LNCAP (cell line): ENCODE data around the gene AGTPBP1.

Source experiments
- TF ChIP-seq, protein P1 (sequence below): fragments of 450-650 bp; IDR thresholded peaks from 2 replicates; pipeline ENCODE4 v1.5.1; 2017; ENCODE audit warnings: mild to moderate bottlenecking

Gene AGTPBP1

DNA sequence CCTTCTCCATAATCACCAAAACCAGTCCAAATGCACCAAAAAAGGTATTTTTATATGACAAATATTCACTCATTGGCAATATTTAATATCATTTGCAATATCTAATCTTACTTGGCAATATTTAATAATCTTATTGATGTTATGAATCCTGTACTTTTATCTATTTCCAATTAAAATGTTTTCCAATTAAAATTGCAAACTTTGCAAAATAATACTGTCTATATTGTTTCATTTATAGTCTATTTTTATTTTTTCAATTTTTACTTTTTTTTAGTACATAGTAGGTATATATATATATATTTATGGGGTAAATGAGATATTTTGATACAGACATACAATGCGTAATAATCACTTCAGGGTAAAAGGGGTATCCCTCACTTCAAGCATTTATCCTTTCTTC, 109.9 kb downstream of the AGTPBP1 start:
- TF ChIP-seq, protein P1, sequence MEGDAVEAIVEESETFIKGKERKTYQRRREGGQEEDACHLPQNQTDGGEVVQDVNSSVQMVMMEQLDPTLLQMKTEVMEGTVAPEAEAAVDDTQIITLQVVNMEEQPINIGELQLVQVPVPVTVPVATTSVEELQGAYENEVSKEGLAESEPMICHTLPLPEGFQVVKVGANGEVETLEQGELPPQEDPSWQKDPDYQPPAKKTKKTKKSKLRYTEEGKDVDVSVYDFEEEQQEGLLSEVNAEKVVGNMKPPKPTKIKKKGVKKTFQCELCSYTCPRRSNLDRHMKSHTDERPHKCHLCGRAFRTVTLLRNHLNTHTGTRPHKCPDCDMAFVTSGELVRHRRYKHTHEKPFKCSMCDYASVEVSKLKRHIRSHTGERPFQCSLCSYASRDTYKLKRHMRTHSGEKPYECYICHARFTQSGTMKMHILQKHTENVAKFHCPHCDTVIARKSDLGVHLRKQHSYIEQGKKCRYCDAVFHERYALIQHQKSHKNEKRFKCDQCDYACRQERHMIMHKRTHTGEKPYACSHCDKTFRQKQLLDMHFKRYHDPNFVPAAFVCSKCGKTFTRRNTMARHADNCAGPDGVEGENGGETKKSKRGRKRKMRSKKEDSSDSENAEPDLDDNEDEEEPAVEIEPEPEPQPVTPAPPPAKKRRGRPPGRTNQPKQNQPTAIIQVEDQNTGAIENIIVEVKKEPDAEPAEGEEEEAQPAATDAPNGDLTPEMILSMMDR: no peak

DNA sequence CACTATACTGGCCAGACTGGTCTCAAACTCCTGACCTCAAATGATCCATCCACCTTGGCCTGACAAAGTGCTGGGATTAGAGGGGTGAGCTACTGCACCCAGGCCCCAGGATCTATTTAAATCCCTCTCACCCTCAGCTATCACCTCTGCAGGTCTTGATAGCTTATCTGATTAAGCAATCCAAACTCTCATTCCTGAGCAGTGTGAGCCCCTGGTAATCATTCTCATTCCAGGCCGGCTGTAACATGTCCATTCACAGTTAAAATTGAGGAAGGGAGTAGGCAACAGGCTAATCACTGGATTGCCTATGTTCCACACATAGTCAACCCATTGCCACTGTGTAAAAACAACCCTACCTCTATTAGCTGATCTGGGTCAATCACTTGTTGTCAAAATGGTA, 111.1 kb downstream of the AGTPBP1 start:
- TF ChIP-seq, protein P1: no peak

DNA sequence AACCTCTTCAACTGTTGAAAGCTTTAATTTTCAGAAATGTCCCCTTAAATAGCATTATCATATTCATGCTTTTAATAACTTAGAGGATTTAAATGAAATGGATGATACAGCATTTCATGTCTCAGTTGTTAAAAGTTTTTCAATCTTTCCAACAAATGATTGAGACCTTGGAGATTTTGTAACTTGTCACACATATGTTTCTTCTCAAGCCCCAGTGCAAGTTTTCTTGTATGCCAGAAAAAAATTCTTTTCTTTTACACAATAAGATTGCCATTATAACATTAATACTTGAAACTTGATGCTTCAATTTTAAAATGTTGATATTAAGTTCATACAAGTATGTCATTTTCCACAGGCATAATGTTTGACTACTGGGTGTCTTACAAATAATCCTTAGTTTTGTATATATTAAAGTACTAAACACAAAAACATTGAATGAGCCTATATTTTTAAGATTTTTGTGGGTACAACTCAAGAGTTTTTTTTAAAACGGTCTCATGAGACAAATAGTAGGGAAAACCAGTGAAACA, 124.5 kb downstream of the AGTPBP1 start:
- TF ChIP-seq, protein P1: no peak

DNA sequence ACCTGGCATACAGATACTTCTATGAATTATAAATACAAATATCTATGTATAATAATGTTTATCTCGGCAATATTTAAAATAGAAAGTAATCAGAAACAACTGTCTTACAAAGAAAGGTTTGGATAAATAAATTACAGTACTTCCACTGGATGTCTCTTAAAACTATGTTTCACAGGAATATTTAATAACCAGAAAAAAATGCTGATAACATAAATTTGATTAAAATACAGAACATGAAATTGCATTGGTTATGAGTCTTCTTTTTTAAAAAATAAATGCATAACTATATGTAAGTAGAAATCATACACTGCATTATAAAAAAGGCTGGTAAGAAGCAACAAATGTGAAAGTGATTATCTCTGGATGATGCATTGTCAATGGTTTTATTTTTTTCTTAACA, 126.0 kb downstream of the AGTPBP1 start:
- TF ChIP-seq, protein P1: no peak

DNA sequence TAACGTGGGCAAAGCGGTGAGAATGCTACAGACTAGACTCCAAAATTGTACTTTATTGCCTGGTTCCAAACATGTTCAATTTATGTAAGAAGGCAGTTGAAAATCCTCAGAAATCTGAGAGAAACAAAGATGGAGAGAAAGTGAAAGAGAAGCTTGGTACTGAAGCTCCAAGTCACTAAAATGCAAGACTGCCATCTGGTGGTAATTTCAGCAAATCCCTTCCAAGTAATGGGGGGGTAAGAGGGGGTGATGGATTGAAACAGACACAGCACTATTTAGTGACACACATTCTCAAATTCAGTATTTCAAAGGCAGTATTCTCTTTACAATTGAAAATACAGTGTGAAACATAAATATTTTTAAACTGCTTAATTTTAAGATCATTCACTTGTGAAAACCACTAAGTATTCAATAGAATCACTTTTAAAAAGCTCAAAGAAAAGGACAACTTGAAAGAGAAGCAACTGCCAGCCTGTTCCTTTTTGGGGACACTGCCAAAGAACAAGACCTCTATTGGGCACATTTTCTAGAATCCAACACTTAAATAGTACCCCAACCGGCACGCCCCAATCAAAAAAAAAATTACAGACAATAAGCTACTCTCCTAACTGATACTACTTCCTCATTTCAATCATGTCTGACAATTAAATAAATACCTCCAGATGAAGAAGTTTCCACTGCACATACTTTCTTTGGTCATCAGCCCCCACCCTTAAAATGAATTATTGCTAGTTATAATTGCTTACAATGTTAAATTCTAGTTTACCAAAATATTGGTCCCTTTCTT, 131.5 kb downstream of the AGTPBP1 start:
- TF ChIP-seq, protein P1: peak; percentile 84

DNA sequence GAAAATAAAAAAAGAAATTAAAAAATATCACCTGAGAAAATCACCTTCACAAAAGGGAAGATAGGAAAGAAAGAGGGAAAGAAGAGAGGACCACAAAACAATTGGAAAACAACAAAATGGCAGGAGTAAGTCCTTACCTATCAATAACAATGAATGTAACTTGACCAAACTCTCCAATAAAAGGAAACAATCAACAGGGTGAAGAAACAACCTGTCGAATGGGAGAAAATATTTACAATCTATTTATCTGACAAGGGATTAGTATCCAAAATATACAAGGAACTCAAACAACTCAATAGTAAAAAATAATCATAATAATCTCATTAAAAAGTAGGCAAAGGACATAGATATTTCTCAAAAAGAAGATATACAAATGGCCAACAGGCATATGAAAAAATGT, 135.8 kb downstream of the AGTPBP1 start:
- TF ChIP-seq, protein P1: no peak

DNA sequence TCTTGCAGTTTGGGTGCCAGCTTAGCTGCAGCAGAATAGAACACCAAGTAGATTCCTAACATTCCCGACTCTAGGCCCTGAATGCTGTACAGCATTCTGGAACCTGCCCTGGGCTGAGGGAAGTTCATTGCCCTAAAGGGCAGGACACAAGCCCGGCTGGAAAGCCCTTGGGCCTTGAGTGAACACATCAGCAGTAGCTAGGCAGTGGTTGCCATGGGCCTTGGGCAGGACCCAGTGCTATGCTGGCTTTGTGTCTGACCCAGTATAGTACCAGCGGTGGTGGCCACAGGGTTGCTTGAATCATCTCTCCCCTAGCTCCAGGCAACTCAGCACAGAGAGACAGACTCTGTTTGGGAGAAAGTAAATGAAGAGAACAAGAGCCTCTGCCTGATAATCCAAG, 137.8 kb downstream of the AGTPBP1 start:
- TF ChIP-seq, protein P1: no peak
